BLaER1 treated with 17β-estradiol and CSF1 and Interleukin-3, amounts not matched to agents 10 nM and 100 nM (cell line): Measurements from ENCODE around the gene LRRC10.

Experiments used
- H3K27ac ChIP-seq, 11 experiments: shearing (Covaris generic); formaldehyde crosslinking; 2 replicates each; pipeline ENCODE4 v1.8.1; 2022
- H3K27me3 ChIP-seq, 11 experiments: shearing (Covaris generic); formaldehyde crosslinking; 2 replicates each; pipeline ENCODE4 v1.8.1; 2022
- H3K36me3 ChIP-seq, 11 experiments: shearing (Covaris generic); formaldehyde crosslinking; 2 replicates each; pipeline ENCODE4 v1.8.1; 2022
- H3K4me1 ChIP-seq, 10 experiments: shearing (Covaris generic); formaldehyde crosslinking; 2 replicates each; pipeline ENCODE4 v1.8.1; 2022
- H3K4me2 ChIP-seq, 11 experiments: shearing (Covaris generic); formaldehyde crosslinking; 2 replicates each; pipeline ENCODE4 v1.8.1; 2022
- H3K4me3 ChIP-seq, 10 experiments: shearing (Covaris generic); formaldehyde crosslinking; 2 replicates each; pipeline ENCODE4 v1.8.1; 2022
- H3K9ac ChIP-seq, 11 experiments: shearing (Covaris generic); formaldehyde crosslinking; 2 replicates each; pipeline ENCODE4 v1.8.1; 2022
- H3K9me3 ChIP-seq, 11 experiments: shearing (Covaris generic); formaldehyde crosslinking; replicated peaks in 1 of 11; 2 replicates each; pipeline ENCODE4 v1.8.1; 2022
- H4K20me1 ChIP-seq, 11 experiments: shearing (Covaris generic); formaldehyde crosslinking; 2 replicates each; pipeline ENCODE4 v1.8.1; 2022
- Cebpa-rat ChIP-seq, 11 experiments: shearing (Covaris generic); IDR thresholded peaks; 2 replicates each; pipeline ENCODE4 v1.8.1; 2022

Gene LRRC10

GRCh38 chr12:69647178-69647577 is 36.5 kb upstream of the LRRC10 start:
- H3K27ac ChIP-seq, result no peak overlapping the region
- H3K9ac ChIP-seq, result no peak overlapping the region
- peaks cover 0 to 6% (median 0%) of the 10 kb centered on the region in 10 experiments; a peak in 1 of 20 replicates for H3K4me1 ChIP-seq
- H3K4me3 ChIP-seq, result no peak overlapping the region
- H3K4me2 ChIP-seq, result 0 out of 22 replicates have a peak overlapping the region, but pooled peaks of 2 of the 11 experiments have one; percentile 1 to 24
- no peaks in the 10 kb centered on the region for H4K20me1 ChIP-seq
- no peaks in the 10 kb centered on the region for H3K36me3 ChIP-seq
- no peaks in the 10 kb centered on the region for H3K27me3 ChIP-seq
- H3K9me3 ChIP-seq, result no peaks in the 10 kb centered on the region
- TF ChIP-seq Cebpa-rat (IDR thresholded peaks at IDR 0.05), result no peak

GRCh38 chr12:69645031-69645430 is 34.3 kb upstream of the LRRC10 start:
- H3K9me3 ChIP-seq, result no peaks in the 10 kb centered on the region
- no peaks in the 10 kb centered on the region for H3K27me3 ChIP-seq
- H3K4me2 ChIP-seq, result no peak overlapping the region
- H3K4me3 ChIP-seq, result no peak overlapping the region
- no peak overlapping the region for H3K27ac ChIP-seq
- no peak overlapping the region for H3K9ac ChIP-seq
- H4K20me1 ChIP-seq, result no peaks in the 10 kb centered on the region
- no peak for TF ChIP-seq Cebpa-rat (IDR thresholded peaks at IDR 0.05)
- H3K36me3 ChIP-seq, result no peaks in the 10 kb centered on the region
- H3K4me1 ChIP-seq, result peaks cover 0 to 6% (median 0%) of the 10 kb centered on the region in 10 experiments; a peak in 1 of 20 replicates

GRCh38 chr12:69644511-69644910 is 33.8 kb upstream of the LRRC10 start:
- no peaks in the 10 kb centered on the region for H3K9me3 ChIP-seq

GRCh38 chr12:69642531-69642930 is 31.8 kb upstream of the LRRC10 start:
- H3K9me3 ChIP-seq, result no peaks in the 10 kb centered on the region
- no peaks in the 10 kb centered on the region for H3K36me3 ChIP-seq
- peaks cover 0 to 6% (median 0%) of the 10 kb centered on the region in 10 experiments; a peak in 1 of 20 replicates for H3K4me1 ChIP-seq
- no peak overlapping the region for H3K9ac ChIP-seq
- no peak overlapping the region for H3K27ac ChIP-seq
- H3K27me3 ChIP-seq, result no peaks in the 10 kb centered on the region
- no peak overlapping the region for H3K4me3 ChIP-seq
- H3K4me2 ChIP-seq, result no peak overlapping the region
- no peak for TF ChIP-seq Cebpa-rat (IDR thresholded peaks at IDR 0.05)
- no peaks in the 10 kb centered on the region for H4K20me1 ChIP-seq

More at GRCh38 chr12:69644511-69644910, 33.8 kb upstream of the LRRC10 start:
- no peak overlapping the region for H3K4me2 ChIP-seq
- no peaks in the 10 kb centered on the region for H3K36me3 ChIP-seq
- TF ChIP-seq Cebpa-rat (IDR thresholded peaks at IDR 0.05), result no peak
- H3K4me1 ChIP-seq, result peaks cover 0 to 6% (median 0%) of the 10 kb centered on the region in 10 experiments; a peak in 1 of 20 replicates
- no peak overlapping the region for H3K9ac ChIP-seq
- H4K20me1 ChIP-seq, result no peaks in the 10 kb centered on the region
- no peaks in the 10 kb centered on the region for H3K27me3 ChIP-seq
- H3K27ac ChIP-seq, result no peak overlapping the region
- no peak overlapping the region for H3K4me3 ChIP-seq

- Histone ChIP-seq H3K4me2 (no peak overlapping the region), H3K27me3 (no peaks in the 10 kb centered on the region), H4K20me1 (no peaks in the 10 kb centered on the region), H3K4me1 (0 out of 20 replicates have a peak, but pooled peaks cover 0 to 3% (median 0%) of the 10 kb centered on the region in 10 experiments), H3K9ac (no peak overlapping the region), H3K4me3 (no peak overlapping the region), H3K9me3 (no peaks in the 10 kb centered on the region), H3K27ac (no peak overlapping the region), H3K36me3 (no peaks in the 10 kb centered on the region)
- no peak for TF ChIP-seq Cebpa-rat (IDR thresholded peaks at IDR 0.05)
These were observed 30.8 kb upstream of the LRRC10 start for GRCh38 chr12:69641546-69641945.

- no peaks in the 10 kb centered on the region for H3K9me3 ChIP-seq
- no peaks in the 10 kb centered on the region for H3K4me1 ChIP-seq
- no peak overlapping the region for H3K27ac ChIP-seq
- no peak overlapping the region for H3K9ac ChIP-seq
- H3K27me3 ChIP-seq, result no peaks in the 10 kb centered on the region
- TF ChIP-seq Cebpa-rat (IDR thresholded peaks at IDR 0.05), result no peak
- H3K4me2 ChIP-seq, result no peak overlapping the region
- no peaks in the 10 kb centered on the region for H3K36me3 ChIP-seq
- H3K4me3 ChIP-seq, result no peak overlapping the region
- no peaks in the 10 kb centered on the region for H4K20me1 ChIP-seq
These were observed 28.8 kb upstream of the LRRC10 start for GRCh38 chr12:69639400-69640016.

- Histone ChIP-seq H3K27ac (no peak overlapping the region), H3K4me1 (peaks cover 0 to 9% (median 2%) of the 10 kb centered on the region in 10 experiments; a peak in 5 of 20 replicates), H3K36me3 (no peaks in the 10 kb centered on the region), H4K20me1 (no peaks in the 10 kb centered on the region), H3K9me3 (peaks cover 0 to 24% (median 13%) of the 10 kb centered on the region in 11 experiments; a peak in 14 of 22 replicates), H3K27me3 (no peaks in the 10 kb centered on the region), H3K4me3 (no peak overlapping the region), H3K9ac (no peak overlapping the region), H3K4me2 (no peak overlapping the region)
- no peak for TF ChIP-seq Cebpa-rat (IDR thresholded peaks at IDR 0.05)
These were observed 22.4 kb upstream of the LRRC10 start for GRCh38 chr12:69633061-69633460.

- Histone ChIP-seq H3K4me3 (no peak overlapping the region), H3K9me3 (peaks cover 0 to 24% (median 13%) of the 10 kb centered on the region in 11 experiments; a peak in 14 of 22 replicates), H3K36me3 (no peaks in the 10 kb centered on the region), H3K27me3 (no peaks in the 10 kb centered on the region), H4K20me1 (no peaks in the 10 kb centered on the region), H3K4me1 (peaks cover 0 to 9% (median 2%) of the 10 kb centered on the region in 10 experiments; a peak in 5 of 20 replicates), H3K4me2 (no peak overlapping the region), H3K27ac (no peak overlapping the region), H3K9ac (no peak overlapping the region)
- no peak for TF ChIP-seq Cebpa-rat (IDR thresholded peaks at IDR 0.05)
These were observed 19.5 kb upstream of the LRRC10 start for GRCh38 chr12:69630191-69630590.

GRCh38 chr12:69627501-69627900 is 16.8 kb upstream of the LRRC10 start:
- no peaks in the 10 kb centered on the region for H4K20me1 ChIP-seq

GRCh38 chr12:69623970-69624369 is 13.3 kb upstream of the LRRC10 start:
- Histone ChIP-seq H3K27ac (no peak overlapping the region), H3K9ac (no peak overlapping the region), H3K4me3 (no peak overlapping the region), H3K4me2 (no peak overlapping the region), H4K20me1 (no peaks in the 10 kb centered on the region), H3K27me3 (no peaks in the 10 kb centered on the region), H3K36me3 (no peaks in the 10 kb centered on the region), H3K4me1 (peaks cover 0 to 7% (median 2%) of the 10 kb centered on the region in 10 experiments; a peak in 5 of 20 replicates), H3K9me3 (no peaks in the 10 kb centered on the region)
- TF ChIP-seq Cebpa-rat (IDR thresholded peaks at IDR 0.05), result no peak

More at GRCh38 chr12:69627501-69627900, 16.8 kb upstream of the LRRC10 start:
- no peaks in the 10 kb centered on the region for H3K27me3 ChIP-seq
- H3K4me3 ChIP-seq, result no peak overlapping the region
- H3K36me3 ChIP-seq, result no peaks in the 10 kb centered on the region
- no peak overlapping the region for H3K9ac ChIP-seq
- H3K4me2 ChIP-seq, result no peak overlapping the region
- peaks cover 0 to 19% (median 10%) of the 10 kb centered on the region in 11 experiments; a peak in 14 of 22 replicates for H3K9me3 ChIP-seq
- H3K4me1 ChIP-seq, result peaks cover 0 to 9% (median 2%) of the 10 kb centered on the region in 10 experiments; a peak in 5 of 20 replicates
- no peak for TF ChIP-seq Cebpa-rat (IDR thresholded peaks at IDR 0.05)
- H3K27ac ChIP-seq, result no peak overlapping the region
